ENCODE measurements around the gene TMCO2. TPM values are rescaled to one million over a fixed set of nuclear protein-coding genes. Genes with fewer than 3 reads are reported as not detected.

Gene TMCO2
- total RNA-seq, 4 donors from 2014 or later: not detected

DNA sequence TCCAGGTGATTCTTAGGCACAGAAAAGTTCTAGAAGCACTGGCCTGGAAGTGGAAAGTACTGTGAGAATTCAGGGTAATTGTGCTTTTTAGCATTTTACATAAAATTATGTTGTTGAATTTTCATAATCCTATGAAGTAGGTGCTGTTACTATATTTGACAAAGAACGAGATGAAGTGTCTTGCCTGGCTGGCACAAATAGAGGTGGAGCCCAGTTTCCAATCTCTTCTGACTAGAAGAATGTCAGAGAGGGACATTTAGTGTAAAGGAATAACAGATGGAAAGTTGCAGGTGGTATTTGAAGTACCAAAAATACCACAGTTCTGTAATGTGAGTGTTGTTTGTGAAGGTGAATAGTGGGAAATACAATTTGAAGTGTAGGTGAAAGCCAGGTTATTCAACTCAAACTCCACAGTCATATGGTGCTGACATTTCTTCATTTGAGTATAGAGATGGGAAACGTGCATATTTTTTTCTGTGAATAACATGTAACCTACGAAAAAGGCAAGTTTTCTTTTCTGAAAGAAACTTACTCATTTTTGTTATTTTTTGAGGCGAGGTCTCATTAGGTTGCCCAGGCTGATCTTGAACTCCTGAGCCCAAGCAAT lies 3.5 kb upstream of the TMCO2 start:
- H3K27ac ChIP-seq: no peak overlapping the region
- TF ChIP-seq POLR2A (IDR thresholded peaks at IDR 0.05) (no peak), CTCF (IDR thresholded peaks at IDR 0.05 in 4 of 5, conservative IDR thresholded peaks at IDR 0.05 in 1 of 5) (no peak)
- intact Hi-C loops (cut with DNase I; ENCODE audit: low total_unique reads): no loop called here

GRCh38 chr1:40245686-40246085 lies 2.1 kb upstream of the TMCO2 start:
- intact Hi-C loops (cut with DNase I; ENCODE audit: low total_unique reads) (no loop called here), in situ Hi-C loops (cut with MboI; ENCODE audit: low sequenced_read_pairs in 4 of 4) (no loop called here)
- Histone ChIP-seq H3K4me1 (no peaks in the 10 kb centered on the region), H3K36me3 (no peaks in the 10 kb centered on the region), H3K27ac (no peak overlapping the region), H3K4me3 (no peak overlapping the region), H3K27me3 (no peaks in the 10 kb centered on the region), H3K9me3 (no peaks in the 10 kb centered on the region)
- ATAC-seq: no peak
- DNase-seq: no peak
- TF ChIP-seq POLR2A (IDR thresholded peaks at IDR 0.05): no peak

More for the DNA sequence above, 3.5 kb upstream of the TMCO2 start:
- H3K27me3 ChIP-seq: no peaks in the 10 kb centered on the region
- DNase-seq (no peak), ATAC-seq (no peak)
- no peaks in the 10 kb centered on the region for H3K9me3 ChIP-seq
- in situ Hi-C loops (cut with MboI; ENCODE audit: low sequenced_read_pairs in 4 of 4): no loop called here
- H3K4me1 ChIP-seq: no peaks in the 10 kb centered on the region
- peaks cover 0 to under 1% of the 10 kb centered on the region in 2 donors for H3K36me3 ChIP-seq
- no peak overlapping the region for H3K4me3 ChIP-seq

GRCh38 chr1:40248412-40248811 lies 675 bp downstream of the TMCO2 start:
- intact Hi-C loops (cut with DNase I; ENCODE audit: low total_unique reads): no loop called here
- in situ Hi-C loops (cut with MboI; ENCODE audit: low sequenced_read_pairs in 4 of 4): no loop called here

DNA sequence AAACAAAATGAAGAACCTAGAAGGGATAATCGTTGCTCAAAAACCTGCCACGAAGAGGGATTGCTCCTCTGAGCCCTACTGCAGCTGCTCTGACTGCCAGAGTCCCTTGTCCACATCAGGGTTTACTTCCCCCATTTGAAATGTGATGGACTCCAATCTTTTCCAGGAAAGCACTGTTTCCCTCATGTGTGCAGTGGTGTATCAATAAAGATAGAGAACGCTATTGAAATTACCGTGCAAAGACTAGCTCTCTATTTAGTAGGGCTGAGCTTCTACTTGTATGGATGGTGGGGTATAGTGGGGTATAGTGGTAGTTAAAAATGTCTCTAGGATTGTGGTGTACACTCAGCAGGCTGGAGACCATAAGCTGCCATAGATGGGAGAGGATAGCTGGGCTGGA lies 3.7 kb downstream of the TMCO2 start:
- in situ Hi-C loops (cut with MboI; ENCODE audit: low sequenced_read_pairs in 4 of 4): loop anchor here in 2 of 4 donors (10.0 kb wide), 2 partner anchors 87 to 97 kb away; partner anchors contain the start of gene RLF (in 1 of the 2)
- H3K4me3 ChIP-seq: no peak overlapping the region
- H3K36me3 ChIP-seq: no peaks in the 10 kb centered on the region
- peaks cover 10% of the 10 kb centered on the region in 2 donors for H3K4me1 ChIP-seq
- no peaks in the 10 kb centered on the region for H3K27me3 ChIP-seq
- intact Hi-C loops (cut with DNase I; ENCODE audit: low total_unique reads): no loop called here
- DNase-seq (no peak), ATAC-seq (no peak)
- no peak overlapping the region for H3K27ac ChIP-seq
- H3K9me3 ChIP-seq: no peaks in the 10 kb centered on the region
- TF ChIP-seq POLR2A (IDR thresholded peaks at IDR 0.05) (no peak), CTCF (IDR thresholded peaks at IDR 0.05 in 4 of 5, conservative IDR thresholded peaks at IDR 0.05 in 1 of 5) (no peak)

More at GRCh38 chr1:40248412-40248811, 675 bp downstream of the TMCO2 start:
- H3K36me3 ChIP-seq: no peaks in the 10 kb centered on the region
- H3K4me1 ChIP-seq: no peaks in the 10 kb centered on the region
- H3K4me3 ChIP-seq: no peak overlapping the region
- ATAC-seq (no peak), DNase-seq (no peak)
- no peaks in the 10 kb centered on the region for H3K27me3 ChIP-seq
- H3K9me3 ChIP-seq: no peaks in the 10 kb centered on the region
- TF ChIP-seq CTCF (IDR thresholded peaks at IDR 0.05 in 4 of 5, conservative IDR thresholded peaks at IDR 0.05 in 1 of 5) (no peak), POLR2A (IDR thresholded peaks at IDR 0.05) (no peak)
- H3K27ac ChIP-seq: no peak overlapping the region

DNA sequence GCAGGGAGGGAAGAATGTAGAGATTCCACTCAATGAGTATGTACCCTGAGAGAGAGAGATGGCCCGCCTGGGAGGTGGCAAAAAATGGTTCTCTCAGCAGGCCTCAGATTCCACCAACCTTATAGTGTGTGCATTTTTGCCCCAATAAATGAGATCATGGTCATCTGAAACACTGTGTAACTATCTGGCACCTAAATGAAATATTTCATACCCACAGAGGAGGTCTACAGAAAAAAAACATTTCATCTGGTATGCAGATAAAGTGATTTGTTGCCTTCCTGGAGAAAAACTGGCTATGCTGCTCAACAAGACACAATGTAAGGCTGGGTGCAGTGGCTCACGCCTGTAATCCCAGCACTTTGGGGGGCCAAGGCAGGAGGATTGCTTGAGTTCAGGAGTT lies 4.9 kb downstream of the TMCO2 start:
- TF ChIP-seq POLR2A (IDR thresholded peaks at IDR 0.05) (no peak), CTCF (IDR thresholded peaks at IDR 0.05 in 4 of 5, conservative IDR thresholded peaks at IDR 0.05 in 1 of 5) (no peak)
- Histone ChIP-seq H3K36me3 (no peaks in the 10 kb centered on the region), H3K9me3 (no peaks in the 10 kb centered on the region), H3K4me1 (peaks cover 16% of the 10 kb centered on the region in 2 donors), H3K4me3 (no peak overlapping the region), H3K27ac (no peak overlapping the region), H3K27me3 (no peaks in the 10 kb centered on the region)
- intact Hi-C loops (cut with DNase I; ENCODE audit: low total_unique reads) (no loop called here), in situ Hi-C loops (cut with MboI; ENCODE audit: low sequenced_read_pairs in 4 of 4) (loop anchor here in 2 of 4 donors (10.0 kb wide), 2 partner anchors 88 to 98 kb away; partner anchors contain the start of gene RLF (in 1 of the 2))
- ATAC-seq (no peak), DNase-seq (no peak)
